PC-3 (cell line): ENCODE results near the gene ZNF316. TPM values are rescaled to one million over a fixed set of nuclear protein-coding genes. Genes with fewer than 3 reads are reported as not detected.

Source experiments
- ATAC-seq: fragments of 200-7000 bp; cut with Tn5 transposase; 2 replicates; pipeline ENCODE4 v1.9.1; 2020; ENCODE audit warnings: mild to moderate bottlenecking, moderate library complexity
- BruUV-seq: library from RNA; stranded (reverse); fragments of 400-500 nt; replicated peaks from 2 replicates; lab custom pipeline; 2021; lab: Mats Ljungman, UMichigan
- CTCF ChIA-PET: fragments of 300-600 bp; sonication (Branson Sonifier 250); formaldehyde crosslinking; loops from one replicate; lab custom pipeline; 2022; ENCODE audit warnings: antibody characterized with exemption; lab: Charles Lee
- POLR2A ChIA-PET: fragments of 300-600 bp; sonication (Branson Sonifier 250); formaldehyde crosslinking; loops from one replicate; lab custom pipeline; 2022; ENCODE audit warnings: antibody characterized with exemption; ENCODE audit not compliant: unreplicated experiment; lab: Charles Lee
- DNase-seq: peaks from one replicate; pipeline ENCODE4 v3.0.0-alpha.2; 2015
- H2AFZ ChIP-seq: fragments of 300-600 bp; sonication (generic); 2 replicates; pipeline ENCODE4 v1.6.0; 2016; ENCODE audit warnings: antibody characterized with exemption, low read length
- H3F3A ChIP-seq: fragments of 300-600 bp; sonication (generic); one replicate; pipeline ENCODE4 v1.6.0; 2017; ENCODE audit warnings: antibody characterized with exemption, low read length, control low read depth, mild to moderate bottlenecking; ENCODE audit not compliant: unreplicated experiment
- H3K27ac ChIP-seq: fragments of 300-600 bp; sonication (generic); 2 replicates; pipeline ENCODE4 v1.5.1; 2016; ENCODE audit warnings: mild to moderate bottlenecking, low read length
- H3K27me3 ChIP-seq: fragments of 300-600 bp; sonication (generic); 2 replicates; pipeline ENCODE4 v1.6.1; 2016; ENCODE audit warnings: low read length, mixed read lengths
- H3K36me3 ChIP-seq: fragments of 300-600 bp; sonication (generic); 2 replicates; pipeline ENCODE4 v1.6.1; 2016; ENCODE audit warnings: low read depth, mixed run types, low read length, mixed read lengths
- H3K4me1 ChIP-seq: fragments of 300-600 bp; sonication (generic); 2 replicates; pipeline ENCODE4 v1.5.1; 2016; ENCODE audit warnings: low read length; ENCODE audit not compliant: insufficient read depth
- H3K4me2 ChIP-seq: fragments of 300-600 bp; sonication (generic); 2 replicates; pipeline ENCODE4 v1.6.0; 2016; ENCODE audit warnings: low read length
- H3K4me3 ChIP-seq: fragments of 300-600 bp; sonication (generic); 2 replicates; pipeline ENCODE4 v1.5.1; 2016; ENCODE audit warnings: mild to moderate bottlenecking, low read length, mixed read lengths
- H3K79me2 ChIP-seq: fragments of 300-600 bp; sonication (generic); 2 replicates; pipeline ENCODE4 v1.6.1; 2017; ENCODE audit warnings: low read length, mixed read lengths
- H3K9ac ChIP-seq: fragments of 300-600 bp; sonication (generic); 2 replicates; pipeline ENCODE4 v1.6.0; 2016; ENCODE audit warnings: mild to moderate bottlenecking, low read length
- H3K9me2 ChIP-seq: fragments of 300-600 bp; sonication (generic); replicated peaks from 2 replicates; pipeline ENCODE4 v1.6.1; 2016; ENCODE audit warnings: mixed run types, low read length, mixed read lengths
- H3K9me3 ChIP-seq: fragments of 300-600 bp; sonication (generic); 2 replicates; pipeline ENCODE4 v1.6.1; 2016; ENCODE audit warnings: low read length, mixed read lengths
- H4K20me1 ChIP-seq: fragments of 300-600 bp; sonication (generic); 2 replicates; pipeline ENCODE4 v1.6.1; 2016; ENCODE audit warnings: low read length, mixed read lengths
- EZH2 ChIP-seq: fragments of 300-600 bp; sonication (generic); IDR thresholded peaks from one replicate; pipeline ENCODE4 v1.6.1; 2017; ENCODE audit warnings: antibody characterized with exemption, mild to moderate bottlenecking, low read length; ENCODE audit not compliant: unreplicated experiment
- EZH2phosphoT487 ChIP-seq: fragments of 300-600 bp; sonication (generic); IDR thresholded peaks from 2 replicates; pipeline ENCODE4 v1.6.1; 2018; ENCODE audit warnings: mild to moderate bottlenecking, antibody characterized with exemption, low read length, borderline replicate concordance
- intact Hi-C: fragments of 100-400 bp; cut with micrococcal nuclease; formaldehyde crosslinking; loops from 2 replicates; pipeline ENCODE4 v1.9.0; 2023
- total RNA-seq: library from RNA; depleted of rRNA; stranded (reverse); fragments of >200 nt; gene quantifications from 2 replicates; pipeline ENCODE4 v1.2.3, GENCODE V29; 2014
- TF ChIP-seq, protein P1 (sequence below): fragments of 300-600 bp; sonication (generic); conservative IDR thresholded peaks from 2 replicates; pipeline ENCODE4 v1.5.1; 2017; ENCODE audit warnings: antibody characterized with exemption, low read depth, mild to moderate bottlenecking, low read length

Gene ZNF316
- total RNA-seq, 1 experiment from 2014 or later = 17.5 TPM

- BruUV-seq = no TSS peak
- no peak for TF ChIP-seq EZH2phosphoT487
- TF ChIP-seq, protein P1, sequence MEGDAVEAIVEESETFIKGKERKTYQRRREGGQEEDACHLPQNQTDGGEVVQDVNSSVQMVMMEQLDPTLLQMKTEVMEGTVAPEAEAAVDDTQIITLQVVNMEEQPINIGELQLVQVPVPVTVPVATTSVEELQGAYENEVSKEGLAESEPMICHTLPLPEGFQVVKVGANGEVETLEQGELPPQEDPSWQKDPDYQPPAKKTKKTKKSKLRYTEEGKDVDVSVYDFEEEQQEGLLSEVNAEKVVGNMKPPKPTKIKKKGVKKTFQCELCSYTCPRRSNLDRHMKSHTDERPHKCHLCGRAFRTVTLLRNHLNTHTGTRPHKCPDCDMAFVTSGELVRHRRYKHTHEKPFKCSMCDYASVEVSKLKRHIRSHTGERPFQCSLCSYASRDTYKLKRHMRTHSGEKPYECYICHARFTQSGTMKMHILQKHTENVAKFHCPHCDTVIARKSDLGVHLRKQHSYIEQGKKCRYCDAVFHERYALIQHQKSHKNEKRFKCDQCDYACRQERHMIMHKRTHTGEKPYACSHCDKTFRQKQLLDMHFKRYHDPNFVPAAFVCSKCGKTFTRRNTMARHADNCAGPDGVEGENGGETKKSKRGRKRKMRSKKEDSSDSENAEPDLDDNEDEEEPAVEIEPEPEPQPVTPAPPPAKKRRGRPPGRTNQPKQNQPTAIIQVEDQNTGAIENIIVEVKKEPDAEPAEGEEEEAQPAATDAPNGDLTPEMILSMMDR = no peak
- no peak for TF ChIP-seq EZH2
- ATAC-seq = no peak
Observed at GRCh38 chr7:6648066-6648814, 11.1 kb downstream of the ZNF316 start.

DNA sequence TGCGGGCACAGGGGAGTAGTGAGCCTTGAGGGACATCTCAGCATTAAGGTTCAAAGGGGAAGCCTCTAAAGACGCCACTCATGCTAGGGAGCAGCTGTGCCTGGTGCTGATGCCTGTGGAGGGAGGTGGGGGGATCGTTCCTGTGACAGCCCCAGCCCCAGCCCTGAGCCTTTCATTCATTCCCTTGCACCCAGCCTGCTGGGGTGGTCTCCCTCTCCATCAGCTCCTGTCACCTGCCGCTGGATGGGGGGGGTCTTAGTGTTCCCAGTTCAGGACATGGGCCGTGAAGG, 11.6 kb downstream of the ZNF316 start:
- Histone ChIP-seq H3F3A (no peaks in the 10 kb centered on the region), H3K4me2 (no peak overlapping the region), H3K27ac (no peak overlapping the region), H2AFZ (no peak overlapping the region), H3K4me3 (no peak overlapping the region), H3K9ac (no peak overlapping the region), H3K36me3 (peaks cover 44% of the 10 kb centered on the region), H3K9me3 (no peaks in the 10 kb centered on the region), H3K27me3 (no peaks in the 10 kb centered on the region), H3K79me2 (no peaks in the 10 kb centered on the region), H4K20me1 (no peaks in the 10 kb centered on the region), H3K4me1 (no peaks in the 10 kb centered on the region), H3K9me2 (no peaks in the 10 kb centered on the region)
- DNase-seq (no peak), ATAC-seq (no peak)
- intact Hi-C loops = no loop called here
- POLR2A ChIA-PET = no interaction called here
- no TSS peak for BruUV-seq
- TF ChIP-seq EZH2 (no peak), EZH2phosphoT487 (no peak)
- TF ChIP-seq, protein P1 = no peak
- CTCF ChIA-PET = no interaction called here

More at GRCh38 chr7:6648066-6648814, 11.1 kb downstream of the ZNF316 start:
- no peaks in the 10 kb centered on the region for H4K20me1 ChIP-seq
- ChIA-PET POLR2A (no interaction called here), CTCF (no interaction called here)
- H3K27ac ChIP-seq = no peak overlapping the region
- H2AFZ ChIP-seq = no peak overlapping the region
- no peaks in the 10 kb centered on the region for H3F3A ChIP-seq
- intact Hi-C loops = no loop called here
- H3K27me3 ChIP-seq = no peaks in the 10 kb centered on the region
- H3K4me3 ChIP-seq = no peak overlapping the region
- H3K36me3 ChIP-seq = peaks cover 48% of the 10 kb centered on the region
- H3K4me1 ChIP-seq = no peaks in the 10 kb centered on the region
- no peak overlapping the region for H3K4me2 ChIP-seq
- no peaks in the 10 kb centered on the region for H3K79me2 ChIP-seq
- H3K9me3 ChIP-seq = no peaks in the 10 kb centered on the region
- no peak overlapping the region for H3K9ac ChIP-seq
- no peaks in the 10 kb centered on the region for H3K9me2 ChIP-seq
- DNase-seq = no peak

- CTCF ChIA-PET = no interaction called here
- no TSS peak for BruUV-seq
- H3K27ac ChIP-seq = no peak overlapping the region
- H3K4me1 ChIP-seq = no peaks in the 10 kb centered on the region
- H3K79me2 ChIP-seq = no peaks in the 10 kb centered on the region
- H3K36me3 ChIP-seq = peaks cover 41% of the 10 kb centered on the region
- H3K9ac ChIP-seq = no peak overlapping the region
- no peaks in the 10 kb centered on the region for H3K27me3 ChIP-seq
- no peak overlapping the region for H3K4me3 ChIP-seq
- DNase-seq (no peak), ATAC-seq (no peak)
- H3K4me2 ChIP-seq = no peak overlapping the region
- no peaks in the 10 kb centered on the region for H3F3A ChIP-seq
- TF ChIP-seq, protein P1 = no peak
- TF ChIP-seq EZH2phosphoT487 = no peak
- TF ChIP-seq EZH2 = no peak
- H2AFZ ChIP-seq = no peak overlapping the region
- no peaks in the 10 kb centered on the region for H3K9me3 ChIP-seq
- H4K20me1 ChIP-seq = no peaks in the 10 kb centered on the region
- no peaks in the 10 kb centered on the region for H3K9me2 ChIP-seq
- POLR2A ChIA-PET = no interaction called here
- intact Hi-C loops = no loop called here
Observed at GRCh38 chr7:6649241-6649961, 12.3 kb downstream of the ZNF316 start.
